ENCODE measurements around the gene TPX2. TPM values are rescaled to one million over a fixed set of nuclear protein-coding genes. Genes with fewer than 3 reads are reported as not detected.
A peak's percentile ranks its signal among the peaks of the same experiment; 100 is the strongest.

Gene TPX2
- total RNA-seq, 1 experiment from 2014 or later, result 248 TPM

- in situ Hi-C loops (cut with HindIII; ENCODE audit: low pct_unique_long_range_greater_than_20kb, low sequenced_read_pairs) (no loop called here), intact Hi-C loops (cut with micrococcal nuclease; ENCODE audit: unreplicated experiment) (no loop called here)
- no peak overlapping the region for H3K27ac ChIP-seq (ENCODE audit: low read length)
- BruUV-seq (replicated peaks), result no TSS peak
- peaks cover 38% of the 10 kb centered on the region for H3K36me3 ChIP-seq (ENCODE audit: control insufficient read depth, insufficient read depth, low read length)
- no peaks in the 10 kb centered on the region for H3K4me1 ChIP-seq (ENCODE audit: control insufficient read depth, insufficient read depth, low read length)
- ChIA-PET CTCF (no interaction called here), POLR2A (interaction anchor here (0.6 kb wide), 1 partner anchor 17 kb away, joined by 3 read pairs; no protein-coding TSS in a partner anchor)
- no peaks in the 10 kb centered on the region for H3K9me3 ChIP-seq (ENCODE audit: control insufficient read depth, insufficient read depth, low read depth, low read length)
- no peaks in the 10 kb centered on the region for H3K27me3 ChIP-seq (ENCODE audit: control insufficient read depth, insufficient read depth, low read length)
- H3K4me3 ChIP-seq (ENCODE audit: low read depth in 2 of 2, low read length in 2 of 2), result no peak overlapping the region
- DNase-seq (ENCODE audit: low read depth, low spot score) (no peak), ATAC-seq (no peak)
- TF ChIP-seq SIN3A (IDR thresholded peaks at IDR 0.05; ENCODE audit: borderline replicate concordance, insufficient read depth, low read depth, low read length) (no peak), CTCF (IDR thresholded peaks at IDR 0.05) (no peak), POLR2AphosphoS5 (IDR thresholded peaks at IDR 0.05; ENCODE audit: low read depth, low read length) (no peak), TCF7L2 (IDR thresholded peaks at IDR 0.05; ENCODE audit: low read depth, low read length) (no peak), REST (IDR thresholded peaks at IDR 0.05; ENCODE audit: insufficient read depth in 1 of 2, low read depth in 2 of 2, low read length in 1 of 2) (no peak)
Measured at GRCh38 chr20:31758991-31759390, 19.9 kb downstream of the TPX2 start.

GRCh38 chr20:31759836-31760518 lies 20.9 kb downstream of the TPX2 start:
- peaks cover 41% of the 10 kb centered on the region for H3K36me3 ChIP-seq (ENCODE audit: control insufficient read depth, insufficient read depth, low read length)
- no peaks in the 10 kb centered on the region for H3K9me3 ChIP-seq (ENCODE audit: control insufficient read depth, insufficient read depth, low read depth, low read length)
- in situ Hi-C loops (cut with HindIII; ENCODE audit: low pct_unique_long_range_greater_than_20kb, low sequenced_read_pairs), result no loop called here
- intact Hi-C loops (cut with micrococcal nuclease; ENCODE audit: unreplicated experiment), result no loop called here
- CTCF ChIA-PET, result no interaction called here
- ATAC-seq (peak; percentile 41; the same call in 1 of the 2 replicates), DNase-seq (ENCODE audit: low read depth, low spot score) (no peak)
- H3K4me3 ChIP-seq (ENCODE audit: low read depth in 2 of 2, low read length in 2 of 2), result no peak overlapping the region
- TF ChIP-seq CTCF (IDR thresholded peaks at IDR 0.05) (no peak), SIN3A (IDR thresholded peaks at IDR 0.05; ENCODE audit: borderline replicate concordance, insufficient read depth, low read depth, low read length) (no peak)
- POLR2A ChIA-PET, result interaction anchor here (0.6 kb wide), 1 partner anchor 8 kb away, joined by 3 read pairs; no protein-coding TSS in a partner anchor
- BruUV-seq (replicated peaks), result TSS peak; percentile 23
- H3K27me3 ChIP-seq (ENCODE audit: control insufficient read depth, insufficient read depth, low read length), result no peaks in the 10 kb centered on the region
- H3K27ac ChIP-seq (ENCODE audit: low read length), result no peak overlapping the region
- no peaks in the 10 kb centered on the region for H3K4me1 ChIP-seq (ENCODE audit: control insufficient read depth, insufficient read depth, low read length)

All from Panc1 (cell line).